Stimulated activated CD8-positive, alpha-beta memory T cell treated with anti-CD3 and anti-CD28 coated beads, Interleukin-2, amount 100 ng/mL, for 48 hours (primary cell): ENCODE results near the gene SOX12.
A peak's percentile ranks its signal among the peaks of the same experiment; 100 is the strongest.
"Not testable (repeated sequence)": the region's sequence is repeated elsewhere in the genome, so short reads cannot be mapped to it uniquely, and the experiment has no call there.

Experiments
- DNase-seq, 2 donors: peaks; one replicate each; pipeline ENCODE4 v3.0.0-alpha.2; 2020; ENCODE audit warnings: low read depth in 2 of 2

SOX12 gene

DNA sequence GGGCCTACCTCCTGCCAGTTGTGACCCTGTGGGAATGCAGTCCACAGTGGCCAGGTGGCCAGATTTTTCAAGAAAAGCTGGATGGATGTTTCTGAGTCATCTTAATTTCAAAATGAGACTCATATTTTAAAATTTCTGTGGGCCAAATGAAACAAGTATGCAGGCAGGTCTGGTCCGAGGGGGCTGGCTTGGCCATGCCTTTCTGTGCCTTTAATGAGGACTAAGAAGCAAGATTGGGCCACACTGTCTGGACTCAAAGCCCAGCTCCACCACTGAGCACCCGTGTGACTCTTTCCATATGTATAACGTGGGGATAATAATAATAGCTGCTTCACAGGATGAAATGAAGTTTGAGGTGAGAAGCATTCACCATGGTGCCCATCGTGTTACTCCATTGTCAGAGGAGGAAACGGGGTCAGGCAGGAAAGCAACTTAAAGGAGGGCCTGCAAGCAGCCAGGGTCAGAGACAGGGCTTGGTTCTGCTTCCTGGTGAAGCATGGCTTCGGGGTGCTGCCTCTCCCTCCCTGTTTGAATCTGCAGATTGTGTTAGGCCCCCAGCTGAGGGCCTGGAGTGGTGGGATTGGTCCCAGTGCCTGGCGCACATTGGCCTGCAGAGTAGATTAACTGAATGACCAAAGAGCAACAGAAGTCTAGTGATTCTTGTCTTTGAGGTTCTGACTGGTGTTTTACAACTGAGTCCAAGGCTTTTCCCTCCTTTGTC, 3.8 kb downstream of the SOX12 start:
- no peak for DNase-seq

- no peak for DNase-seq
Measured at GRCh38 chr20:329851-330232, 4.5 kb downstream of the SOX12 start.

DNA sequence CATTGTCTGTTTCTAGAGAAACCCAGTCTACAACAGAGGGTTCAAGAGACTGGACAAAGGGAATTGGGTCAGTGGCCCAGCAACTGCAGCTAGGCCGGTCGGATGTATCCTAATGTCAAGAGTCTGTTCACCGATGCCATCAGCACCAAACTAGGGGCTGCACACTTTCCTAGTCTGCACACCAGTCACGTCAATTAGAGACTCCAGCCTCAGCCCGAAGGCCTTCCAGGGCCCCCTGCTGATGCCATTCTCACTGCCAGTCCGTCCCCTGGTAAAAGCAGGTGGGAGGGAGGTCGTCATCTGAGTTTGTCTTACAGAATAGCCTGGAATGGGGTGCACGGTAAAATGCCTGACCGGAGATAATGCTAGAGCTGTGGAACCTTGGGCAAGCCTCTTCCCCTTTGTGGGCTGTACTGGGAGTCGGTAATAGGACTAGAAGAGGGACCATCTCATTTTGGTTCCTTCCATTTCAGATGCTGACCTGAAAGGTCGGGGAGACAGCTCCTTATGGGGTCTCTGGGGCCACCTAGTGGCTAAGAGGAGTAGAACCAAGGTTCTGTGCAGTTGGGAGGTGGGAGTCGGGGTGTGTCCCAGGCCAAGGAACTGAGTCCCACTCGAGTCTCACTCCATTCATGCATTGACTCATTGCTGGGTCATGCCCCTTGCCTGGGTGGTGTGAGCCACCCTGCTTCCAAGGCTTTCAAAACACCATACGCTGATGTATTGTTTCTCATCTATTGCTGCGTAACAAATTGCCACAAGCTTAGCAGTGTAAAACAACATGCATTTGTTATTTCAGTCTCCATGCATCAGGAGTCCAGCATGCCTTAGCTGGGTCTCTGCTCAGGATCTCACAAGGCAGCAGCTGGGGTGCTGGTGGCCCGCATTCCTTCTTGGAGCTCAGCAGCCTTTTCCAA, 5.1 kb downstream of the SOX12 start:
- DNase-seq: peak in 1 of 2 donors; percentile 39

DNA sequence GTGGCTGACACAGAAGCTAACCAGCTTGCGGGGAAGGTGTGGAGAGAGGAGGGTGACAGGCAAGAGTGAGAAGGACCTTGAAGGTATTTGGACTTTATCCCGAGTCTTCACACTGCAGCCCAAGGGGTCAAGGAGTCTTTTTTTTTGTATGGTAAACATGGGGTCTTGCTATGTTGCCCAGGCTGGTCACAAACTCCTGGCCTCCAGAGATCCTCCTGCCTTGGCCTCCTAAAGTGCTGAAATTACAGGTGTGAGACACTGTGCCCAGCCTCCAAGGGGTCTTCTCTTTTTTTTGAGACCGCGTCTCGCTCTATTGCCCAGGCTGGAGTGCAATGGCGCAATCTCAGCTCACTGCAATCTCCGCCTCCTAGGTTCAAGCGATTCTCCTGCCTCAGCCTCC, 9.2 kb downstream of the SOX12 start:
- DNase-seq: no peak

- DNase-seq: not testable (repeated sequence)
Measured at GRCh38 chr20:336040-336439, 10.7 kb downstream of the SOX12 start.

- peak in 1 of 2 donors; percentile 52 for DNase-seq
Measured at GRCh38 chr20:341682-342081, 16.3 kb downstream of the SOX12 start.

- DNase-seq: no peak
Measured at GRCh38 chr20:343107-343506, 17.8 kb downstream of the SOX12 start.

DNA sequence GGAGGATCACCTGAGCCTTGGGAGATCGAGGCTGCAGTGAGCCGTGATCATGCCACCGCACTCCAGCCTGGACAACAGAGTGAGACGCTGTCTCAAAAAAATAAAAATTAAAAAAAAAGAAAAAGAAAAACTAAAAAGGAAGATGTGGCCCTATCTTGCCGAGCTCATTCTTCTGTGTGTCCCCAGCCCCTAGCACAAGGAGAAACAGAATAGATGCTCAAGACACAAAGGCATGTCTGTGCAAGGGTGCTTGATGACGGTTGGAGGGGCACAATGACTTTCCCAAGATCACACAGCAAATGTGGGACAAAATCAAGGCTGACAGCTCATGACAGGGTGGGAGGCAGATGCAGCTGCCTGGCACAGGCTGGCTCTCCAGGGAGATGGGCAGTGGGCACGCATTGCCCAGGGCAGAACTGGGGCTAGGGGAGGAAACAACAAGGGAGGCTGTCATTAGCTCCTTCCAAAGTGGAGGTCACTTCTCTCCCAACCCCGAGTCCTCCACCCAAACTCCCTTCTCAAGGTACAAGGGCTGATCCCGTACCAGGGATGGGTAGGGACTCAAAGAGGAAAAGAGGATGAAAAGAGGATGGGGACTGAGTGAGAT, 20.8 kb downstream of the SOX12 start:
- DNase-seq: no peak

GRCh38 chr20:346640-347316, 21.4 kb downstream of the SOX12 start, which contains the start of gene NRSN2:
Gene NRSN2, plus strand, starts transcription at chr20:347111. Its CDS starts 2,533 bp downstream, at chr20:349644.
- no peak for DNase-seq

GRCh38 chr20:347317-347639, 21.9 kb downstream of the SOX12 start:
- DNase-seq: no peak

DNA sequence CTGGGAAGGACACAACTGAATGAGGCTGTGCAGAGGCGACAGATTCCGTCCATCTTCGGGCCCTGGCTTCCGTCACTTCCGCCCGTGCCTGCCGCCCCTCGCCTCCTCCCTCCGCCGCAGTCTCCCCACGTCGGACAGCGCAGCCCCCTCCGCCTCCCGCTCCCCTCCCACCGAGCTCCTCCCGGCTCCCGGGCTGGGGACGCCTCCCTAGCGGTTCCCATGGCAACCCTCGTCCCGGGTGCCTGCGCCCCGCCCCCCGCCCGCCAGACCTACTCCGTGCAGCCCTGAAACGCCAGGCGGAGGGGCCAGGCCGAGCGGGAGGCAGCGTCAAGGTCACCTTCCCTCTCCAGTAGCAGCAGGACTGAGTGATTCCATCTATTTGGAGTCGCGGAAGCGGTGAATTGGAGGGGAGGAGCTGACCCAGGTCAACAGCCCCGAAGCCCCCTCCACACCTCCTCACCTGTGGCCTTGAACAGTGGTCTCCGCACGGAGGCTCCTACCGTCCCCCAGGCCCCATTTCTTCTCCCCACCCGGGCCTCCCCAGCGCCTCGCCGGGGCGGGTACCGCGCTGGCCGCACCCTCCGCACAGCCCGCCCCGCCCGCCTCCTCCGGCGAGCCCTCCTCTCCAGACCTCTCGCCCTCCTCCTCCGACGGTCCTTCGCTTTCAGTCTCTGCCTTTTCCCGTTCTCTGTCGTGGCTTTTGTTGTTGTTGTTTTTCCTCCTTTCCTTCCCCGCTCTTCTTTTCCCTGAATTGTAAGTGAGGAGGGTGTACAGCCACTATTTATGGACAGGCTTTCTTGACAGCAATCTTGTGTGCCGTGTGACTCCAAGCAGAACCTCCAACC, 22.5 kb downstream of the SOX12 start:
- DNase-seq: peak; percentile 67 to 68

DNA sequence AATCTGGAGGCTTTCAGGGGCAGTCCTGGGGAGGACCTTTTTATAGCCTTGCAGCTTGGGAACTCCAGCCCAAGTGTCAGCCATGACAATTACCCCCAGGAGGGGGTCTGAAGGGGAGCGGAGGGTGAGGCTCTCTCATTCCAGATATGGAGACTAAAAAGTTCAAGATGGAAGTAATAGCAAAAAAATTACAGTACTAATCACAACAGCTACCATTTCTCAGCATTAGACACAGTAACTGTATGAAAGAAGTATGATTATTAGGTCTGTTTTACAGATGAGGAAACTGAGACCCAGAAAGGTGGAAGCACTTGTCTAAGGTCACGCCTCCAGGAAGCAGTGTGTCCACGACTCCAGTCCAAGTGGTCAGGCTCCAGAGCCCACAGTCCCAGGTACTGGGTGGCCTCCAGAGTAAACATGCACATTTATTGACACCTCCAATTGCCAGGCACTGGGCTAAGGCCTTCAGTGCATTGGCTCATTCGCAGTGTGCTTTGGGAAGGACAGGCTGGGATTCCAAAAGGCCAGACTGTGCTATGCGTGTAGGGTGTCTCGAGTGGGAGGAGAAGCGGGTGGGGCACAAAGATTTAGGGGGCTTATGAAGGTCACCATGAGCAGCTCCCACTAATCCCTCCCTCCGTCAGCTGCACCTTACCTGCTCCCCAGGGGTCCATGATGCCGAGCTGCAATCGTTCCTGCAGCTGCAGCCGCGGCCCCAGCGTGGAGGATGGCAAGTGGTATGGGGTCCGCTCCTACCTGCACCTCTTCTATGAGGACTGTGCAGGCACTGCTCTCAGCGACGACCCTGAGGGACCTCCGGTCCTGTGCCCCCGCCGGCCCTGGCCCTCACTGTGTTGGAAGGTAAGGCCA, 23.9 kb downstream of the SOX12 start:
- no peak for DNase-seq

DNA sequence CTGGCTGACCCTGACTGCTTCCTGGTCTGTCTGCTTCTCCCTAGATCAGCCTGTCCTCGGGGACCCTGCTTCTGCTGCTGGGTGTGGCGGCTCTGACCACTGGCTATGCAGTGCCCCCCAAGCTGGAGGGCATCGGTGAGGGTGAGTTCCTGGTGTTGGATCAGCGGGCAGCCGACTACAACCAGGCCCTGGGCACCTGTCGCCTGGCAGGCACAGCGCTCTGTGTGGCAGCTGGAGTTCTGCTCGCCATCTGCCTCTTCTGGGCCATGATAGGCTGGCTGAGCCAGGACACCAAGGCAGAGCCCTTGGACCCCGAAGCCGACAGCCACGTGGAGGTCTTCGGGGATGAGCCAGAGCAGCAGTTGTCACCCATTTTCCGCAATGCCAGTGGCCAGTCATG, 27.8 kb downstream of the SOX12 start:
- DNase-seq: no peak

DNA sequence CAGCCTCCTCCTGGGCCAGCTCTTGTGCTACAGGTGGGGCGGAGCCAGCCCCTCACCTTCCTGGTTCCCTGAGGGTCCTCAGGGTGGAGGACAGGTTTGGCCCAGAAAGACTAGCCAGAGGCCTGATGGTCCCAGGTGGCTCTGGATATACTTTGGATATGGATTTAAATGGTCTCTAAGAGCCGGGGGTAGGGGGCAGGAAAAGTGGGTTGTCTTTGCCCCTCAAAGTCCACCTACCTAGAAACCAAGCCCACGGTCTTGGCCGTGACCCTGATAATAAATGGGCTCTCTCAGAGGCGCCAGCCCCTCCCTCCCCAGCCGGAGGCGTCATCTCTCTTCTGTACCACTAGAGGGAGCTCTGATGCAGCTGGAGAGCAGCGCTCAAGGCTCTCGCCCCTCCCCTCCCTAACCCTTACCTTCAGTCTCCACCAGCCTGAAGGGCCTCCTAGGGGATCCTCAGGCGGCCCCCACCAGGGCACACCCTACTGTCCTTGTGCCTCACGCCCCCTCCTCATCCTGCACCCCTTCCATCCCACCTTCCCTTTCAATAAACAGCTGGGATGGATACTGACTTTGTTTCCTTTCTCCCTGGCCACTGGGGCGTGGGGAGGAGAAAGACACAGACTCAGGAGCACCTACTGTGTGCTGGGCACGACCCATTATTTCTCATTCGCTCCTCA, 29.1 kb downstream of the SOX12 start:
- peak; percentile 49 to 66 for DNase-seq

DNA sequence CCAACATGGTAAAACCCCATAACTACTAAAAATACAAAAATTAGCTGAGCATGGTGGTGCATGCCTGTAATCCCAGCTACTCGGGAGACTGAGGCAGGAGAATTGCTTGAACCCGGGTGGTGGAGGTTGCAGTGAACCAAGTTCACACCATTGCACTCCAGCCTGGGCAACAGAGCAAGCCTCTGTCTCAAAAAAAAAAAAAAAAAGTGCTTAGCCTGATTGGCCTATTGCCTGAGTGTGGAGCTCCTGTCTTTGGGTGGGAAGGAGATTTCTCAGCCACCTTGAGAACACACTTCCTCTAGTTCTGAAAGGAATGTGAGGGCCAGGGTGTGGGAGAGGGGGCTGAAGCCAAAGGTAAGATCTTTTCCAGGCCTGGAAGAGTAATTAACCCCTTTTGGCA, 30.8 kb downstream of the SOX12 start:
- DNase-seq: not testable (repeated sequence)

GRCh38 chr20:356745-357144, 31.4 kb downstream of the SOX12 start:
- no peak for DNase-seq

- DNase-seq: no peak
Measured at GRCh38 chr20:358891-359555, 33.7 kb downstream of the SOX12 start.

- no peak for DNase-seq
Measured at GRCh38 chr20:361561-361960, 36.2 kb downstream of the SOX12 start.
